SK-N-SH (cell line): Measurements from ENCODE around the gene ZCCHC7.

Experiments
- CTCF ChIP-seq: fragments of 200-600 bp; sonication (generic); IDR thresholded peaks from 2 replicates; pipeline ENCODE4 v1.6.1; 2017; ENCODE audit warnings: antibody characterized with exemption, mild to moderate bottlenecking, moderate library complexity
- EP300 ChIP-seq, 2 experiments: IDR thresholded peaks; 2 replicates each; pipeline versions ENCODE4 v1.4.0 to v1.6.1; 2012; ENCODE audit warnings: borderline replicate concordance in 1 of 2, low read depth in 1 of 2, low read length in 1 of 2
- EZH2phosphoT487 ChIP-seq: fragments of 200-600 bp; sonication (generic); IDR thresholded peaks from 2 replicates; pipeline ENCODE4 v1.6.1; 2017; ENCODE audit warnings: low read depth, mixed run types, mild to moderate bottlenecking, antibody characterized with exemption, moderate library complexity, borderline replicate concordance
- FOXJ3 ChIP-seq: sonication (generic); formaldehyde crosslinking; IDR thresholded peaks from 2 replicates; pipeline ENCODE4 v1.5.1; 2020; ENCODE audit warnings: mild to moderate bottlenecking, missing genetic modification reagents
- MAX ChIP-seq: IDR thresholded peaks from 2 replicates; pipeline ENCODE4 v1.4.0; 2012; ENCODE audit warnings: low read depth
- NRF1 ChIP-seq: IDR thresholded peaks from 2 replicates; pipeline ENCODE4 v1.6.1; 2012; ENCODE audit warnings: low read depth, mild to moderate bottlenecking, low read length
- POLR2AphosphoS5 ChIP-seq: IDR thresholded peaks from 2 replicates; pipeline ENCODE4 v1.6.1; 2012; ENCODE audit warnings: low read depth, low read length
- RFX5 ChIP-seq: IDR thresholded peaks from 2 replicates; pipeline ENCODE4 v1.6.1; 2012; ENCODE audit warnings: mild to moderate bottlenecking, improper control_type of control experiment, low read length
- SIN3A ChIP-seq: IDR thresholded peaks from 2 replicates; pipeline ENCODE4 v1.6.1; 2012; ENCODE audit warnings: low read depth, mild to moderate bottlenecking, low read length, moderate library complexity, borderline replicate concordance
- YY1 ChIP-seq: IDR thresholded peaks from 2 replicates; pipeline ENCODE4 v1.4.0; 2012; ENCODE audit warnings: low read depth, mild to moderate bottlenecking

GRCh38 chr9:37331871-37332270 is 211.5 kb downstream of the ZCCHC7 start:
- TF ChIP-seq POLR2AphosphoS5 (no peak), NRF1 (no peak), SIN3A (no peak), EZH2phosphoT487 (no peak), CTCF (no peak), RFX5 (no peak), EP300 (IDR thresholded peaks at IDR 0.05; ENCODE audit: borderline replicate concordance in 1 of 2, low read depth in 1 of 2, low read length in 1 of 2) (no peak), FOXJ3 (CRISPR knock-in tag) (no peak), MAX (no peak), YY1 (no peak)
